ENCODE measurements around the gene ZNF263. TPM values are rescaled to one million over a fixed set of nuclear protein-coding genes. Genes with fewer than 3 reads are reported as not detected.

Gene ZNF263
- total and polyA plus RNA-seq, 2 of the 13 experiments (the other 11 are each of a cell fraction or from before 2014, with no cell fraction given): 10.2 to 41.2 TPM

DNA sequence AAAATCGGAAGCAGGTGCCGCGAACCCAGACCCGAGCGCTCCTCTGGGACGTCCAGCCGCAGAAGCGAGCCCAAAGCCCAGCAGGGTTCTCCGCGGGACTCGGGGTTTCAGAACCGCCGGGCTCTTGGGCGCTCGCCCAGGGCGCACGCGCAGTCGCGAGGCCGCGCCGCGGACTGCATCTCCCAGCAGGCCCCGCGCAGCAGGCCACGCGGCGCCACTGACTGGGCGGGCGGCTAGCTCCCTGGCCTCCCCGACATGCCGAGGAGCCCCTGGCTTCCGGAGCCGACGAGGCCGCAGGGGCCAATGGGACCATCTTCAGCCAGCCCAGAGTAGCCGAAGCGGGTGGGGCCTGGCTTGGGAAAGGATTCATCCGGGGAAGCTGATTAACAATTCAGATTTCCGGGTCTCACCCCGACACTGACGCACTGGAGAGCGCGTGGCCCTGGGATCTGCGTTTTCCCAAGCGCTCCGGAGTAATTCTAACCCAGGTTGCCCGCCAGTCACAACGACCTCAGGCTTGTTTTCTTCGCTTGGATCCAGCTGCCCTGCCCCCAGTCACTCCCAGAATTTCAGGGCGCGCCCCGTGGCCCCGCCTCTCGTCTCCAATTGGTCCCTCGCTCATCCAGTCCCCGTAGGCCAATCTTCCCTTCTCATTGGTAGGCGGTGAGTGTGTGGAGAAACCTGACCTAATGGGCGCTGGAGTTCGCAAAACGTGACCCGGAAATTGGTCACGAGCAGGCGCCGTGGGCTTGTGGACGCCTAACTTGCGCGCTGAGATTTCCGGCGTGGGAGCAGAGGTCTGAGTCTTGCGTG, at the start of gene ZNF263 (continued):
- TF ChIP-seq CREB1 (IDR thresholded peaks at IDR 0.05) (peak; percentile 93), CREB1 (CRISPR knock-in tag; IDR thresholded peaks at IDR 0.05) (peak; percentile 97), CREM (IDR thresholded peaks at IDR 0.05) (peak; percentile 97), CREM (CRISPR knock-in tag; IDR thresholded peaks at IDR 0.05) (peak; percentile 77; the same call in 1 of the 2 replicates), ZMAT3 (CRISPR knock-in tag; conservative IDR thresholded peaks at IDR 0.05) (0 out of 2 replicates have a peak, but pooled peaks have one; percentile 23), YY1 (IDR thresholded peaks at IDR 0.05; ENCODE audit: insufficient read depth, insufficient replicate concordance, low read depth, low read length) (peak; percentile 72), GLI4 (CRISPR knock-in tag; IDR thresholded peaks at IDR 0.05; ENCODE audit: borderline replicate concordance) (no peak), CBX5 (CRISPR knock-in tag; IDR thresholded peaks at IDR 0.05; ENCODE audit: borderline replicate concordance) (peak; percentile 56; the same call in 1 of the 2 replicates), POGZ (CRISPR knock-in tag; IDR thresholded peaks at IDR 0.05) (peak; percentile 59), CCDC6 (CRISPR knock-in tag; IDR thresholded peaks at IDR 0.05) (peak; percentile 15; the same call in 1 of the 2 replicates), ZNF20 (CRISPR knock-in tag; IDR thresholded peaks at IDR 0.05) (peak; percentile 75; the same call in 1 of the 2 replicates), HNRNPLL (IDR thresholded peaks at IDR 0.05; ENCODE audit: low read depth, low read length, poor library complexity, severe bottlenecking) (peak; percentile 57), HMG20B (CRISPR knock-in tag; conservative IDR thresholded peaks at IDR 0.05) (0 out of 2 replicates have a peak, but pooled peaks have one; percentile 36), ZNF224 (CRISPR knock-in tag; IDR thresholded peaks at IDR 0.05) (peak; percentile 30; the same call in 1 of the 2 replicates), NKX3-1 (CRISPR knock-in tag; IDR thresholded peaks at IDR 0.05) (peak; percentile 79), DNMT3B (CRISPR knock-in tag; conservative IDR thresholded peaks at IDR 0.05) (no peak; the same call in 1 of the 2 replicates), ZNF674 (CRISPR knock-in tag; IDR thresholded peaks at IDR 0.05; ENCODE audit: low read depth) (0 out of 2 replicates have a peak, but pooled peaks have one; percentile 85), SP4 (CRISPR knock-in tag; IDR thresholded peaks at IDR 0.05) (peak; percentile 73), SNRNP70 (IDR thresholded peaks at IDR 0.05; ENCODE audit: low read depth, low read length) (no peak), YEATS4 (CRISPR knock-in tag; IDR thresholded peaks at IDR 0.05; ENCODE audit: borderline replicate concordance) (peak; percentile 96), SOX6 (IDR thresholded peaks at IDR 0.05) (no peak), SOX6 (CRISPR knock-in tag; IDR thresholded peaks at IDR 0.05) (peak; percentile 25; the same call in 1 of the 2 replicates), ZNF792 (CRISPR knock-in tag; IDR thresholded peaks at IDR 0.05) (0 out of 2 replicates have a peak, but pooled peaks have one; percentile 18)
- TF ChIP-seq, protein P1, sequence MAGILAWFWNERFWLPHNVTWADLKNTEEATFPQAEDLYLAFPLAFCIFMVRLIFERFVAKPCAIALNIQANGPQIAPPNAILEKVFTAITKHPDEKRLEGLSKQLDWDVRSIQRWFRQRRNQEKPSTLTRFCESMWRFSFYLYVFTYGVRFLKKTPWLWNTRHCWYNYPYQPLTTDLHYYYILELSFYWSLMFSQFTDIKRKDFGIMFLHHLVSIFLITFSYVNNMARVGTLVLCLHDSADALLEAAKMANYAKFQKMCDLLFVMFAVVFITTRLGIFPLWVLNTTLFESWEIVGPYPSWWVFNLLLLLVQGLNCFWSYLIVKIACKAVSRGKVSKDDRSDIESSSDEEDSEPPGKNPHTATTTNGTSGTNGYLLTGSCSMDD (CRISPR knock-in tag; IDR thresholded peaks at IDR 0.05): 0 out of 2 replicates have a peak, but pooled peaks have one; percentile 40
- TF ChIP-seq, protein P2, sequence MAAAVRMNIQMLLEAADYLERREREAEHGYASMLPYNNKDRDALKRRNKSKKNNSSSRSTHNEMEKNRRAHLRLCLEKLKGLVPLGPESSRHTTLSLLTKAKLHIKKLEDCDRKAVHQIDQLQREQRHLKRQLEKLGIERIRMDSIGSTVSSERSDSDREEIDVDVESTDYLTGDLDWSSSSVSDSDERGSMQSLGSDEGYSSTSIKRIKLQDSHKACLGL (CRISPR knock-in tag; IDR thresholded peaks at IDR 0.05): peak; percentile 83
- TF ChIP-seq, protein P3, sequence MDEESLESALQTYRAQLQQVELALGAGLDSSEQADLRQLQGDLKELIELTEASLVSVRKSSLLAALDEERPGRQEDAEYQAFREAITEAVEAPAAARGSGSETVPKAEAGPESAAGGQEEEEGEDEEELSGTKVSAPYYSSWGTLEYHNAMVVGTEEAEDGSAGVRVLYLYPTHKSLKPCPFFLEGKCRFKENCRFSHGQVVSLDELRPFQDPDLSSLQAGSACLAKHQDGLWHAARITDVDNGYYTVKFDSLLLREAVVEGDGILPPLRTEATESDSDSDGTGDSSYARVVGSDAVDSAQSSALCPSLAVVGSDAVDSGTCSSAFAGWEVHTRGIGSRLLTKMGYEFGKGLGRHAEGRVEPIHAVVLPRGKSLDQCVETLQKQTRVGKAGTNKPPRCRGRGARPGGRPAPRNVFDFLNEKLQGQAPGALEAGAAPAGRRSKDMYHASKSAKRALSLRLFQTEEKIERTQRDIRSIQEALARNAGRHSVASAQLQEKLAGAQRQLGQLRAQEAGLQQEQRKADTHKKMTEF (CRISPR knock-in tag; IDR thresholded peaks at IDR 0.05): peak; percentile 82
- TF ChIP-seq, protein P4, sequence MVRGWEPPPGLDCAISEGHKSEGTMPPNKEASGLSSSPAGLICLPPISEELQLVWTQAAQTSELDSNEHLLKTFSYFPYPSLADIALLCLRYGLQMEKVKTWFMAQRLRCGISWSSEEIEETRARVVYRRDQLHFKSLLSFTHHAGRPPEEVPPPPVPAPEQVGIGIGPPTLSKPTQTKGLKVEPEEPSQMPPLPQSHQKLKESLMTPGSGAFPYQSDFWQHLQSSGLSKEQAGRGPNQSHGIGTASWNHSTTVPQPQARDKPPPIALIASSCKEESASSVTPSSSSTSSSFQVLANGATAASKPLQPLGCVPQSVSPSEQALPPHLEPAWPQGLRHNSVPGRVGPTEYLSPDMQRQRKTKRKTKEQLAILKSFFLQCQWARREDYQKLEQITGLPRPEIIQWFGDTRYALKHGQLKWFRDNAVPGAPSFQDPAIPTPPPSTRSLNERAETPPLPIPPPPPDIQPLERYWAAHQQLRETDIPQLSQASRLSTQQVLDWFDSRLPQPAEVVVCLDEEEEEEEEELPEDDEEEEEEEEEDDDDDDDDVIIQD (CRISPR knock-in tag; IDR thresholded peaks at IDR 0.05; ENCODE audit: low read depth): 0 out of 2 replicates have a peak, but pooled peaks have one; percentile 16

Data from HepG2 (cell line).